Measurements from ENCODE around the gene P2RX4.
"Not testable (repeated sequence)": the region's sequence is repeated elsewhere in the genome, so short reads cannot be mapped to it uniquely, and the experiment has no call there.

P2RX4 gene

GRCh38 chr12:121279507-121279915 lies 69.6 kb downstream of the P2RX4 start:
- no peak for DNase-seq

DNA sequence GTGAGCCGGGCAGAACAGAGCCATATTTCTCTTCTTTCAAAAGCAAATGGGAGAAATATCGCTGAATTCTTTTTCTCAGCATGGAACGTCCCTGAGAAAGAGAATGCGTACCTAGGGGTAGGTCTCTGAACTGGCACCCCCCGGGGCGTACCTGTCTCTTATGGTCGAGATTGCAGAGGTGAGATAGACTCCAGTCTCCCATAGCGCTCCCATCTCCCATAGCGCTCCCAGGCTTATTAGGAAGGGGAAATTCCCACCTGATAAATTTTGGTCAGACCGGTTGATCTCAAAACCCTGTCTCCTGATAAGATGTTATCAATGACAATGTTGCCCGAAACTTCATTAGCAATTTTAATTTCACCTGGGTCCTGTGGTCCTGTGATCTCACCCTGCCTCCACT lies 70.6 kb downstream of the P2RX4 start:
- not testable (repeated sequence) for DNase-seq

DNA sequence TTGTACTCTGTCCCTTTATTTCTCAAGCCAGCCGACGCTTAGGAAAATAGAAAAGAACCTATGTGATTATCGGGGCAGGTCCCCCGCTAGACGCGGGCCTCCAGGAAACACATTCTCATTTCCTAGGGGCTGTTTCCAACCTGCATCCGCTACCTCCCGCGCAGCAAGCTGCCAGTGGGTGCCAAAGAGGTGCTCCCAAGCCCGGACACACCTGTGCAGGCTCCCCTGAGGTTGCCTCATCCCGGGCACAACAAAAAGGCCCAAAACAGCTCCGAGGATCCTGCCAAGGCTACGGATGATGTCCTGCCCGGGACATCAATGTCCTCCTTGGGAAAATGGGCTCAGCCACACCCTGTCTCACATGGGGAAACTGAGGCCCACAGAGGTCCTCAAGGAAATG lies 71.2 kb downstream of the P2RX4 start:
- DNase-seq: not testable (repeated sequence)

GRCh38 chr12:121282072-121282742 lies 72.3 kb downstream of the P2RX4 start:
- DNase-seq: no peak

DNA sequence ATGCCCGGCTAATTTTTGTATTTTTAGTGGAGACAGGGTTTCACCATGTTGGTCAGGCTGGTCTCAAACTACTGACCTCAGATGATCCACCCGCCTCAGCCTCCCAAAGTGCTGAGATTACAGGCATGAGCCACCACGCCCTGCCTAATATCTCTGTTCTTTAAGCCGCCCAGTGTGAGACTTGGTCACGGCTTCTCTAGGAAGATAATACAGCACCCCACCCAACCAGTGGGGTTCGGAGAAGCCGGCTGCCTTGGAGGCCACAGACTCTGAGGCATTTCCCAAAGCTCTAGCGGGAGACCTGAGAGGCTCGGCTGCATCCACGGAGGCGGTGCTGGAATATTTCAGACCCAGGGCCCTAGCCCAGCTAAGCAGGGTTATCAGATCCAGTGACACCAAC lies 73.0 kb downstream of the P2RX4 start:
- DNase-seq: not testable (repeated sequence)

DNA sequence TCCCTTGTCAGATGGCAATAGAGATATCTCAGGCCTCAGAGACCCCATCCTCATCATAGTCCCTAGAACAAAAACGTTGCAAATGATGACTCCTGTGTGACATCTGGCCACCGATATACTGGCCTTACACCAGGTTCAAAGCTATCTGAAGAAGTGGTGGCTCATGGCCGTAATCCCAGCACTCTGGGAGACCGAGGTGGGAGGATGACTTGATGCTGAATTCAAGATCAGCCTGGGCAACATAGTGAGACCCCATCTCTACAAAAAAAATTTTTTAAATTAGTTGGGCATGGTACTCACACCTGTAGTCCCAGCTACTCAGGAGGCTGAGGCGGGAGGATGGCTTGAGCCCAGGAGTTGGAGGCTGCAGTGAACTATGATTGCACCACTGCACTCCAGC lies 73.5 kb downstream of the P2RX4 start:
- no peak for DNase-seq
